Stimulated activated CD4-positive, alpha-beta T cell treated with anti-CD3 and anti-CD28 coated beads, Interleukin-4, amount 100 ng/mL, for 24 hours (primary cell): ENCODE measurements around the gene CRABP2.

Source experiments
- DNase-seq: peaks from one replicate; pipeline ENCODE4 v3.0.0-alpha.2; 2020

CRABP2 gene

GRCh38 chr1:156705321-156705917 is at the start of gene CRABP2:
Gene CRABP2, minus strand, starts transcription at chr1:156705583. Its CDS starts 137 bp downstream, at chr1:156705446.
- peak; percentile 17 for DNase-seq

- DNase-seq, result no peak
Measured at GRCh38 chr1:156754219-156754618, 48.8 kb upstream of the CRABP2 start.

GRCh38 chr1:156752843-156753482 is 47.6 kb upstream of the CRABP2 start:
- DNase-seq, result no peak

GRCh38 chr1:156751757-156752481 is 46.5 kb upstream of the CRABP2 start:
- DNase-seq, result peak; percentile 97

- DNase-seq, result no peak
Measured at GRCh38 chr1:156751451-156751756, 46.0 kb upstream of the CRABP2 start, which contains the start of gene HDGF. Gene HDGF, minus strand, starts transcription at chr1:156751675. Its CDS starts 246 bp downstream, at chr1:156751429.

GRCh38 chr1:156750711-156751450 is 45.5 kb upstream of the CRABP2 start:
- DNase-seq, result peak; percentile 45

GRCh38 chr1:156750191-156750672 is 44.8 kb upstream of the CRABP2 start:
- peak; percentile 62 for DNase-seq

- no peak for DNase-seq
Measured at GRCh38 chr1:156749419-156750118, 44.2 kb upstream of the CRABP2 start.

- DNase-seq, result no peak
Measured at GRCh38 chr1:156748670-156749418, 43.5 kb upstream of the CRABP2 start.

GRCh38 chr1:156747742-156748669 is 42.6 kb upstream of the CRABP2 start:
- no peak for DNase-seq

- peak; percentile 62 for DNase-seq
Measured at GRCh38 chr1:156746728-156747631, 41.6 kb upstream of the CRABP2 start.

- DNase-seq, result no peak
Measured at GRCh38 chr1:156746406-156746727, 41.0 kb upstream of the CRABP2 start.

- DNase-seq, result no peak
Measured at GRCh38 chr1:156745881-156746280, 40.5 kb upstream of the CRABP2 start.

GRCh38 chr1:156744786-156745419 is 39.5 kb upstream of the CRABP2 start:
- no peak for DNase-seq

GRCh38 chr1:156744344-156744743 is 39.0 kb upstream of the CRABP2 start:
- DNase-seq, result no peak

- no peak for DNase-seq
Measured at GRCh38 chr1:156743367-156744302, 38.3 kb upstream of the CRABP2 start.

GRCh38 chr1:156742801-156743200 is 37.4 kb upstream of the CRABP2 start:
- DNase-seq, result no peak

- no peak for DNase-seq
Measured at GRCh38 chr1:156742017-156742416, 36.6 kb upstream of the CRABP2 start.
